GF-D8 (cell line): Measurements from ENCODE around the gene MAGI3.
"Not testable (repeated sequence)": the region's sequence is repeated elsewhere in the genome, so short reads cannot be mapped to it uniquely, and the experiment has no call there.

Source experiments
- DNase-seq: peaks from one replicate; lab custom pipeline; 2025; lab: John Stamatoyannopoulos, UW

Gene MAGI3

GRCh38 chr1:113692342-113692741 is 302.0 kb downstream of the MAGI3 start:
- no peak for DNase-seq

- no peak for DNase-seq
Measured at GRCh38 chr1:113692824-113693431, 302.6 kb downstream of the MAGI3 start.

GRCh38 chr1:113694910-113695309 is 304.6 kb downstream of the MAGI3 start:
- no peak for DNase-seq

- no peak for DNase-seq
Measured at GRCh38 chr1:113701429-113701828, 311.1 kb downstream of the MAGI3 start.

- DNase-seq = no peak
Measured at GRCh38 chr1:113714606-113715269, 324.4 kb downstream of the MAGI3 start.

GRCh38 chr1:113717506-113717905 is 327.2 kb downstream of the MAGI3 start:
- not testable (repeated sequence) for DNase-seq

- DNase-seq = not testable (repeated sequence)
Measured at GRCh38 chr1:113718621-113719020, 328.3 kb downstream of the MAGI3 start.

GRCh38 chr1:113721010-113721409 is 330.7 kb downstream of the MAGI3 start:
- DNase-seq = no peak

GRCh38 chr1:113732802-113733201 is 342.5 kb downstream of the MAGI3 start:
- no peak for DNase-seq

- DNase-seq = no peak
Measured at GRCh38 chr1:113734357-113735055, 344.2 kb downstream of the MAGI3 start.
